Ovary (tissue), 3 donors: ENCODE data around the gene MPRIP.

ENCODE experiments used
- EP300 ChIP-seq: sonication (generic); formaldehyde crosslinking; IDR thresholded peaks from one replicate; pipeline ENCODE4 v1.6.1; 2017; ENCODE audit warnings: antibody characterized with exemption
- TF ChIP-seq, protein P1 (sequence below), 3 donors: fragments of 450-650 bp in 2 of 3; fragments of 200-600 bp in 1 of 3; IDR thresholded peaks; one replicate each; pipeline versions ENCODE4 v1.5.1 to v1.8.0; 2016 to 2022; ENCODE audit warnings: antibody characterized with exemption in 3 of 3, mild to moderate bottlenecking in 1 of 3
- donor health status: DM: no; HTN: no; CAD: no.

DNA sequence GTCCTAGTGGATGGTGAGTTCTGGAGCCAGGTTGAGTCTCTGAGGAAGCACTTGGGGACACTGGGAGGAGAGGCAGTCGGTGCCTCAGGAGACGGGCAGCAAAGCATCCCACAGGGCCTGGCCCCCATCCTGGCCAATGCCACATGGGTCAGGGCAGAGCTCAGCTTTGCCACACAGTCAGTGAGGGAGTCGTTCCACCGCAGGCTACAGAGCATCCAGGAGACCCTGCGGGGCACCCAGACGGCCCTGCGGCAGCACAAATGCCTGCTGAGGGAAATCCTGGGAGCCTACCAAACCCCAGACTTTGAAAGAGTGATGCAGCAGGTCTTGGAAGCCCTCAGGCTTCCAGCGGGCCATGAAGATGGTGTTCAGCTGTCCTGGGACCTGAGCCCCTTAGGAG is 124.2 kb downstream of the MPRIP start:
- TF ChIP-seq EP300: no peak
- TF ChIP-seq, protein P1, sequence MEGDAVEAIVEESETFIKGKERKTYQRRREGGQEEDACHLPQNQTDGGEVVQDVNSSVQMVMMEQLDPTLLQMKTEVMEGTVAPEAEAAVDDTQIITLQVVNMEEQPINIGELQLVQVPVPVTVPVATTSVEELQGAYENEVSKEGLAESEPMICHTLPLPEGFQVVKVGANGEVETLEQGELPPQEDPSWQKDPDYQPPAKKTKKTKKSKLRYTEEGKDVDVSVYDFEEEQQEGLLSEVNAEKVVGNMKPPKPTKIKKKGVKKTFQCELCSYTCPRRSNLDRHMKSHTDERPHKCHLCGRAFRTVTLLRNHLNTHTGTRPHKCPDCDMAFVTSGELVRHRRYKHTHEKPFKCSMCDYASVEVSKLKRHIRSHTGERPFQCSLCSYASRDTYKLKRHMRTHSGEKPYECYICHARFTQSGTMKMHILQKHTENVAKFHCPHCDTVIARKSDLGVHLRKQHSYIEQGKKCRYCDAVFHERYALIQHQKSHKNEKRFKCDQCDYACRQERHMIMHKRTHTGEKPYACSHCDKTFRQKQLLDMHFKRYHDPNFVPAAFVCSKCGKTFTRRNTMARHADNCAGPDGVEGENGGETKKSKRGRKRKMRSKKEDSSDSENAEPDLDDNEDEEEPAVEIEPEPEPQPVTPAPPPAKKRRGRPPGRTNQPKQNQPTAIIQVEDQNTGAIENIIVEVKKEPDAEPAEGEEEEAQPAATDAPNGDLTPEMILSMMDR (IDR thresholded peaks at IDR 0.05): no peak
